CD1c-positive myeloid dendritic cell (primary cell): ENCODE data around the gene LRRC8E.
A peak's percentile ranks its signal among the peaks of the same experiment; 100 is the strongest.

Experiments used
- DNase-seq: peaks from one replicate; pipeline ENCODE4 v3.0.0-alpha.2; 2016; ENCODE audit errors: extremely low spot score

Gene LRRC8E

GRCh38 chr19:7868326-7868670 lies 20.0 kb upstream of the LRRC8E start:
- no peak for DNase-seq

DNA sequence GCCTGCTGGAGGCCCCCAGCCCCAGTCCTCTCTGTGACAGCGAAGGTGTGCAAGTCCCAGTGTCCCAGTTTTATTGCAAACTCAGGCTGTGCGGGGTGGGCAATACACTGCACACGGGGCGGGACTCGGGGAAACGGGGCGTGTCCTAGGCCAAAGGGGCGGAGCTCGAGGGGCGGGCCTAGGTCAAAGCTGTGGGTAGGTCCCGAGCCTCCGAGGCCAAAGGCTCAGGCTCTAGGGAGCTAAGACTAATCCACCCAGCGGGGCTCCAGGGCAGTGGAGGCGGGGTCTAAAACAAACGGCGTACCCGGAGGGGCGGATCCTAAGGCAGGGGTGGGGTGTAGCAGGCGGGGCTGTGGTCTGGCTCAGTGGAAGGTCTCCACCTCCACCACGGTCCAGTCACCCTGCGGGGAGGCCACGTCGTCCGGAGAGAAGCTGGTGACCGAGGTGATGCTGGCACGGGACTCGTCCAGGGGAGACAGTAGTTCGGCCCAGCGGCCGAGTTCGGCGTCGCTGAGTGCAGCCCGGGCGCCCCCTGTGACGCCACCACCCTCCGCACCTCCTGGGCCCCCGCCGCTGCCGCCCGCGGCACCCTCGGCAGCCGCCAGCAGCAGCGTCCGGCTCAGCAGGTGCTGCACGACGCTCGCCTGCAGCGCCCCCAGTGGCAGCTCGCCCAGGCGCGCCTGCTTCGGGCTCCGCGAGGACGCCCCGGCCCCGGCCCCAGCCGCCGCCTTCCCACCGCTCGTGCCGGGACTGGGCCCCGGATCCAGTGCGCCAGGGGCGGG lies 19.4 kb upstream of the LRRC8E start:
- DNase-seq = peak; percentile 83

DNA sequence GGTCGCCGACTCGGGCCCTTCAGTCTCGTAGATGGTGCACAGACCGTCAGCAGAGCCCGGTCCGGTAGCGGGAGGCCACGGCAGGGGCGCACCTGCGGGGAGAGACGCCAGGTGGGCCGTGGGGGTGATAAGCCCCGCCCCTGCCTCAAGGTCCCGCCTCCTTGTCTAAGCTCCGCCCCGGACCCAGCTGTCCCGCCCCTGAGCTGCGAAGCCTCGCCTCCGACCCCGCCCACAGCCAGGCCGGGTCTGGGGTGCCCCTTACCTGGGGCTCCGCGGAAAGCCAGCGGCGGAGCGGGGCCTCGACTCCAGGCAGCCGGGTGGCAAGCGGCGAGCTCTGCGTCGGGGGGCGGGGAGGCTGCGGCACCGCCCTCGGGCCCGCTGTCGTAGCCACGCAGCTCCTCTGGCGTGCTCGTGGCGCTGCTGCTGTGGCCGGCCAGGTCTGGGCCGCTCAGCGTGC lies 18.8 kb upstream of the LRRC8E start:
- peak; percentile 59 for DNase-seq

DNA sequence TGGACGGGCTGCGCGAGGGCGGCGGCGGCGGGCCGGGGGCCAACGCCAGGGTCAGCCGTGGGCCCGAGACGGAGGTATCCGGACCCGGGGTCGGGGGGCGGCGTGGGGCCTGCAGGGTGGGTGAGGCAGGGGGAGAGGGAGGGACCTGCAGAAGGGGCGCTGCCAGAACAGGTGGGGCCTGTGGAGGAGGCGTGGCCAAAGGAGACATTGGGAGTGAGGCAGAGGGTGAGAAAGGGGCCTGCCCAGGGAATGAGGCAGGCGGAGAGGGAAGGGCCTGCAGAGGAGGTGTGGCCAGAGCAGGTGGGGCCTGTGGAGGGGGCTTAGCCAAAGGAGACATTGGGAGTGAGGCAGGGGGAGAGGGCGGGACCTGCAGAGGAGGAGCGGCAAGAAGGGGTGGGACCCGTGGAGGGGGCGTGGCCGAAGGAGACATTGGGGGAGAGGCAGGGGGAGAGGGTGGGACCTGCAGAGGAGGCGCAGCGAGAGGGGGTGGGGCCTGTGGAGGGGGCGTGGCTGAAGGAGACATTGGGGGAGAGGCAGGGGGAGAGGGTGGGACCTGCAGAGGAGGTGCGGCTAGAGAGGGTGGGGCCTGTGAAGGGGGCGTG lies 18.3 kb upstream of the LRRC8E start:
- DNase-seq = peak; percentile 25

- peak; percentile 50 for DNase-seq
Measured at GRCh38 chr19:7870571-7871436, 17.5 kb upstream of the LRRC8E start.

DNA sequence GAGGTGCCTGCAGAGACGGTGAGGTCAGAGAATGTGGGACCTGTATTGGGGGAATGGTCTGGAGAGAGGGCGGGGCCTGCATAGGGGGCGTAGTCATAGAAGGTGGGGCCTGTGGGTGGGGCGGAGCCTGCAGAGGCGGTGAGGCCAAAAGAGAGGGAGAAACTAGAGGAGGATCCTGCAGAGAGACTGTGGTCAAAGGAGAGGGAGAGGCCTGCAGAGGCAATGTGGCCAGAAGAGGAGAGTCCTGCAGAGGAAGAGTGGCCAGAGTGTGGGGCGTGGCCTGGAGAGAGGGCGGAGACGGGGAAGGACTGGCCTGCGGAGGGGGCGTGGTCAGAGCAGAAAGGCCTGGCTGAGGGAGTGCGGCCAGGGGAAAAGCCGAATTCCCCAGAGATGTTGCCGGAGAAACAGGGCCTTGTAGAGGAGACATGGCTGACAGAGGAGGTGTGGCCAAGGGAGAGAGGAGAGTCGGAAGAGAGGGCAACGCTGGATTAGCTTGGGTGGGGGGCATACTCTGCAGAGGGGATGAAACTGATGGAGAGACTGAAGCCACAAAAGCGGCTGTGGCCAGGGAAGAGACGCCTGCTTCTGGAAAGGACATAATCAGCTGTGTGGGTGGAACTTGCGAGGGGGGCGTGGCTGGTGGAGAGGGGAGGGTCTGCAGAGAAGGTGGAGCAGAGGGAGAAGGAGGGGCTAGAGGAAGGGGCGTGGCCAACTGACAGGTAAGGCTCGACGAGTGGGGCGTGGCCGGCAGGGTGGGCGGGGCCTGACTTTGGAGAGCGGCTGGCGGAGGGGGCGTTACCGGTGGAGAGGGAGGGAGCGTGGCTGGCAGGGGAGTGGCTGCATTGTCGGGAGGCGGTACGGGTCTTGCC lies 16.6 kb upstream of the LRRC8E start:
- DNase-seq = peak; percentile 84

GRCh38 chr19:7872306-7873204 lies 15.8 kb upstream of the LRRC8E start:
- no peak for DNase-seq

DNA sequence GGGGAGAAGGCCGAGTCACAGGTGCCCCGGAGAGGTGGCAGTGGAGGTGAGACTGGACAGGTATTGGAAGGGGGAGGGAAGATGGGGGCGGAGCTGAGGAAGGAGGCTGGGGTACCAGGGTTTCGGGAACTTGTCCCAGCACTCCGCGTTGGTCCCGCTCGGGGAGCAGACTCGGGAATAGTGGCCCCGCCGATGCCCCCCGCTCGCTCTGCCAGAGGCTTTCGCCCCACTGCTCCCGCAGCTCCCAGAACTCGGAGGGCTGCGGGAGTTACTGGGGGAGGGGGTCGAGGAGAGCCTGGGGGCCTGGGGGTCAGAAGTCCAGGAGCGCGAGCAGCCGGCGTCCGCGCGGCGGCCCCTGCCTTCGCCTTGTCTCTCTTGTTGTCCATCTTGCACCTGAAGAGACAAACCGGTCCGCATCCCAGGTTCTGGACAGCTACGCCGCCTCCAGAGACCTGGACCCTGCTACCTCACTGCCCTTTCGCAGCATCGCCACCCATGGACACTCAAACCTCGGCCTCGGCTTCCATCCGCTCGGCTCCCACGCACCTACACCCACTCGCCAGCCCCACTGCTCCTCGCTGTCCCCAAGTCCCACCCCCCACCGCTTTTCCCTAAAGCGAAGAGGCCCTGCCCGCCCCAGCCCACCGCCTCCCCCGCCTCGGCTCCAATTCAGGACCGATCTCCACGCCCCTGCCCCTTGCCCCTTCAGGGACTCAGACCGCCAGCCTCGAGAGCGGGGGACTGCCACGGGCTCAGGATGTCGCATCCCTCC lies 14.8 kb upstream of the LRRC8E start:
- DNase-seq = no peak

DNA sequence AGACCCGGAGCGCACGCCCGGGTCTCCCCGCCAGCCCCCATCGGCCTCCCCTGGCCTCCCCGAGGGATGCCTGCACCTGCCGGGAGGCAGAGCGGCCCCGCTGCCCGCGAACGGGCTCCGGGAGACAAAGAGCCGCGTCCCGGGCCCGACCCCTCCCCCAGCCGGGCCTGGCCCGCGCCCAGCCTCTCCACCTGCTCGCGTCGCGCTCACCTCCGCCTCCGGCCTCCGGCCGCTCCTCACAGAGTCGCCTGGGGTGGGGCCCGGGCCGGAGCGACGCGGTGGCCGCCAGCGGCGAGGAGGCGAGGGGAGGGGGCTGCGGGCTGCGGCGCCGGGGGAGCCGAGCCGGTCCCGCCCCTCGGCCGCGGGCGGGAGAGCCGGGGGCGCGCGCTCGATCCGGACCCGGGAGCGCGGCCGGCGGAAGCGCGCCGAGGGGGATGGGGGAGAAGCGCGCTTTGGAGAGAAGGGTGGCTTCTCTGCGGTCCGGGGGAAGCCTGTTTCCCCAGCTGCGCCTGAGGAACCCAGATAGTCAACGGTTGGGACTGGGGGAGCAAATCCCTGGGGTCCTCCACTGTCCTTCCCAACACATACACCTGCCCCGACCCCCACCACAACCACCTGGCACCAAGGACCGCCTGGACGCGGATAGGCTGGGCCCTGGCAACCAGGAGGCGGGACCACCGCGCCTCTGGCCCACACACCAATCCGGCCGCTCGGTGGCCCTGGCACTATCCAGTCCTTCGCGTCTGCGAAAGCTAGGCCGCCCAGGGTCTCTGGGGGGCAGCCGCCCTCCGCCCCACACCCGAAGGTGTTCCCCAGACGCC lies 14.0 kb upstream of the LRRC8E start, which contains the start of gene PRR36:
TSS of gene PRR36 (minus strand) at position 315 of the 821 bp plus-strand sequence. CDS start 701 bp downstream, outside the sequence.
- no peak for DNase-seq

- no peak for DNase-seq
Measured at GRCh38 chr19:7874897-7875273, 13.4 kb upstream of the LRRC8E start.

GRCh38 chr19:7877249-7877836 lies 11.0 kb upstream of the LRRC8E start:
- no peak for DNase-seq

DNA sequence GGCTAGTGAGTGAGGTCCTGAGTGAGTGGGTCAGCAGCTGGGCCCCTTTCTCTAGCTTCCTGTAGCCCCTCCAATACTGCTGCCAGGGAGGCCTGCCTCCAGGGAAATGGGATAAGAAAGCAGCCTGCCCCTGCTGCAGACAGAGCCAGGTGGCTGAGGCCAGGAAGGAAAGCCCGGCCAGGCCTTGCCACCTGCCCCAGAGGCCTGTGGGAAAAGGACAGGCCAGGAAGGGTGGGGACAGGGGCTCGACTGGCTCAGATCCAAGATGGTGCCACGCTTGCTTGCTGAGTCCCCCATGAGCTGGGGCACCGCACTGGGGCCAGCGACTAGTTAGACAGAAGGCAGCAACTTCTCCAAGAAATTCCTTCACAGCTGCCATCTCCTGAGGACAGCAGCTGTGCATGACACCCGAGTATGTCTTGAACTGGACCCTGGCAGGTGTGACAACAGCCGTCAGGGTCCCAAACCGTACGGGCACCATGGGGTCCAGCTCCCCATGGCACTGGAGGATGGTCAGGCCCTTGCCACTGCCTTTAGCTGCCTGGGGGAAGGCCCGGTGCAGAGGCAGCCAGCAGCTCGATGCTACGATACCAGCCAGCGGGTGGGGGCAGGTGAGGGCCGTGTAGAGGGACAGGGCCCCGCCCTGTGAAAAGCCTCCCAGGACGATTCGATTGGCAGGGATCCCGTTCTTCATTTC lies 9.1 kb upstream of the LRRC8E start:
- DNase-seq = no peak

DNA sequence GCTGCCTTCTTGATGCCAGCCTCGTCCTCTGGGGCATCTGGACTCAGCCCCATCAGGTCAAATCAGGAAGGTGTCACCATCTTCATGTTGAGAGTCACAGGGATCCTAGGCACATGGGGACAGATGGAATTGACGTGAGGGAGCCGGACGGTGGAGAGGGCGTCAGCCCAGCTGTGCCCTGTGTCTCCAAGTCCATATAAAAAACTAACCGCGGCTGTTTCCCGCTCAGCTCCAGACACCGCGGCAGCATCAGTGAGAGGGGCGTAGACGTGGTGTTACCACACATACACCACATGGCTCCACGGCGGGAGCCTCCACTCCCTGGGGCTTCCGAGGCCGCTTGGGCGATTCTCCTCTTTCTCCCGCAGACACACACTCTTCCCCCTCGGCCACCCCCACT lies 8.5 kb upstream of the LRRC8E start:
- no peak for DNase-seq

DNA sequence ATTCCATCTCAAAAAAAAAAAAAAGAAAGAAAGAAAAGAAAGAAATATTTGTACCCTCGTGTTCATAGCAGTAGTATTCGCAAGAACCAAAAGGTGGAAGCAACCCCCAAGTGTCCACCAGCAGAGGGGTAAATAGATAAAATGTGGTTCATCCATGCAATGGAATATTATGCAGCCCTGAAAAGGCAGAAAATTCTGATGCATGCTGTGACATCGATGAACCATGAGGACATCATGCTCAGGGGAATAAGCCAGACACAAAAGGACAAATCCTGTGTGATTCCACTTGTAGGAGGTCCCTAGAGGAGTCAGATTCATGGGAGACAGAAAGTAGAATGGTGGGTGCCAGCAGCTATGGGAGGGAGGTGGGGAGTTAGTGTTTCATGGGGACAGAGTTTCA lies 6.4 kb upstream of the LRRC8E start:
- no peak for DNase-seq

GRCh38 chr19:7883105-7883504 lies 5.2 kb upstream of the LRRC8E start:
- no peak for DNase-seq

DNA sequence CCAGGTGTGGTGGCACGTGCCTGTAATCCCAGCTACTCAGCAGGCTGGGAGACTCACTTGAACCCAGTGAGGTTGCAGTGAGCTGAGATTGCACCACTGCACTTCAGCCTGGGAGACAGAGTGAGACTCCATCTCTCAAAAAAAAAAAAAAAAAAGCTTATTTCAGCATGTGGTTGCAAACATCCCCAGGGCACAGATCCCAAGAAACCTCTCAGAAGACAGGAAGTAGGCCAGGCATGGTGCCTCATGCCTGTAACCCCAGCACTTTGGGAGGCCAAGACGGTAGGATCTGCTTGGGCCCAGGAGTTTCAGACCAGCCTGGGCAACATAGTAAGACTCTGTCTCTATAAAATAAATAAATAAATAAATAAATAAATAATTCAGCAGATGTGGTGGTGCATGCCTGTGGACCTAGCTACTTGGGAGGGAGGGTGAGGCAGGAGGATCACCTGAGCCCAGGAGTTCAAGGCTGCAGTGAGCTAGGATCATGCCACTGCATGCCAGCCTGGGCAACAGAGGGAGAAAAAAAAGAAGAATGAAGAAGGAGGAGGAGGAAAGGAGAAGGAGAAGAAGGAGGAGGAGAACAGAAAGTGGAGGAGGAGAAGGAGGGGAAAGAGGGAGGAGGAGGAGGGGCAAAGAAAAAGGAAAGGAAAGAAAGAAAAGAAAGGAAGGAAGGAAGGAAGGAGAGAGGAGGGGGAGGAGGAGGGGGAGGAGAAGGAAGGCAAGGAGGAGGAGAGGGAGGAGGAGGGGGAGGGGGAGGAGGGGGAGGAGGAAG lies 4.3 kb upstream of the LRRC8E start:
- DNase-seq = no peak

DNA sequence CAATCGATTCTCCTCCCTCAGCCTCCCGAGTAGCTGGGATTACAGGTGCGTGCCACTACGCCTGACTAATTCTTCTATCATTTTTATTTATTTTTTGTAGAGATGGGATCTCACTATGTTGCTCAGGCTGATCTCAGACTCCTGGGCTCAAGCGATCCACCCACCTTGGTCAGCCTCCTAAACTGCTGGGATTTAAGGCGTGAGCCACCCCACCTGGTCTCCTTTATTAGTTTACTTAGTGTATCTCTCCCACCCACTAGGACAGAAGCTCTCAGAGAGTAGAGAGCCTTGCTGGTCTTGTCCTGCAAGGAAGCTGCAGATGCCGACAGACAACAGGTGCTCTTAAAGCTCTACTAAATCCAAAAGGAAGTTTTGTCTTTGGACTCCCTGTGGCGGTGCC lies 2.5 kb upstream of the LRRC8E start:
- no peak for DNase-seq
